Activated CD4-positive, alpha-beta T cell treated with anti-CD3 and anti-CD28 coated beads, Interleukin-2, amount 10 ng/mL, durations not matched to agents 7 days and 5 days (primary cell): ENCODE measurements around the gene PLAAT3. TPM values are rescaled to one million over a fixed set of nuclear protein-coding genes. Genes with fewer than 3 reads are reported as not detected.
A peak's percentile ranks its signal among the peaks of the same experiment; 100 is the strongest.
"Not testable (repeated sequence)": the region's sequence is repeated elsewhere in the genome, so short reads cannot be mapped to it uniquely, and the experiment has no call there.

ENCODE experiments used
- CTCF ChIA-PET: fragments of 350-600 bp; sonication (Branson Sonifier 250); formaldehyde crosslinking; loops from one replicate; lab custom pipeline; 2021; ENCODE audit warnings: antibody characterized with exemption; lab: Charles Lee
- POLR2A ChIA-PET: fragments of 350-600 bp; sonication (Branson Sonifier 250); formaldehyde crosslinking; loops from one replicate; lab custom pipeline; 2021; ENCODE audit warnings: antibody characterized with exemption; lab: Charles Lee
- DNase-seq: peaks from one replicate; pipeline ENCODE4 v3.0.0-alpha.2; 2020
- H3K27ac Mint-ChIP-seq: one replicate; pipeline ENCODE4 v1.8.0; 2021; ENCODE audit warnings: mild to moderate bottlenecking, moderate library complexity, mixed read lengths
- H3K27me3 Mint-ChIP-seq: one replicate; pipeline ENCODE4 v1.8.0; 2021; ENCODE audit warnings: mixed read lengths
- H3K36me3 Mint-ChIP-seq: one replicate; pipeline ENCODE4 v1.8.0; 2021; ENCODE audit warnings: low read depth, mixed read lengths
- H3K4me1 Mint-ChIP-seq: one replicate; pipeline ENCODE4 v1.8.0; 2021; ENCODE audit warnings: mixed read lengths
- H3K4me3 Mint-ChIP-seq: one replicate; pipeline ENCODE4 v1.8.0; 2021; ENCODE audit warnings: mild to moderate bottlenecking, moderate library complexity, mixed read lengths
- H3K9me3 Mint-ChIP-seq: one replicate; pipeline ENCODE4 v1.8.0; 2021; ENCODE audit warnings: mixed read lengths
- total RNA-seq, 2 experiments: library from RNA; stranded (reverse); gene quantifications; one replicate each; pipeline ENCODE4 v1.2.3, GENCODE V29; 2021

The PLAAT3 gene
- total RNA-seq, 2 experiments from 2014 or later, result 1.3 to 1.9 TPM

GRCh38 chr11:63621071-63621470 lies 6.8 kb upstream of the PLAAT3 start:
- H3K27me3 Mint-ChIP-seq, result no peaks in the 10 kb centered on the region
- POLR2A ChIA-PET, result no interaction called here

GRCh38 chr11:63619967-63620366 lies 5.7 kb upstream of the PLAAT3 start:
- peaks cover 8% of the 10 kb centered on the region for H3K4me1 Mint-ChIP-seq

More at GRCh38 chr11:63621071-63621470, 6.8 kb upstream of the PLAAT3 start:
- Mint-ChIP-seq H3K4me3 (no peak overlapping the region), H3K4me1 (peaks cover 8% of the 10 kb centered on the region), H3K9me3 (no peaks in the 10 kb centered on the region), H3K27ac (no peak overlapping the region), H3K36me3 (no peaks in the 10 kb centered on the region)
- CTCF ChIA-PET, result no interaction called here
- DNase-seq, result no peak

GRCh38 chr11:63617686-63618085 lies 3.5 kb upstream of the PLAAT3 start:
- H3K27me3 Mint-ChIP-seq, CTCF ChIA-PET, POLR2A ChIA-PET, H3K9me3 Mint-ChIP-seq, H3K4me3 Mint-ChIP-seq, H3K36me3 Mint-ChIP-seq, H3K27ac Mint-ChIP-seq, DNase-seq: not testable (repeated sequence)
- H3K4me1 Mint-ChIP-seq, result peaks cover 17% of the 10 kb centered on the region

More at GRCh38 chr11:63619967-63620366, 5.7 kb upstream of the PLAAT3 start:
- H3K36me3 Mint-ChIP-seq, result no peaks in the 10 kb centered on the region
- ChIA-PET CTCF (interaction anchor here (0.6 to 1.2 kb wide), 3 partner anchors 30 to 394 kb away, joined by 3 to 5 read pairs (median 4); no protein-coding TSS in a partner anchor), POLR2A (no interaction called here)
- no peak for DNase-seq
- no peaks in the 10 kb centered on the region for H3K9me3 Mint-ChIP-seq
- no peaks in the 10 kb centered on the region for H3K27me3 Mint-ChIP-seq
- no peak overlapping the region for H3K27ac Mint-ChIP-seq
- no peak overlapping the region for H3K4me3 Mint-ChIP-seq

GRCh38 chr11:63616953-63617352 lies 2.7 kb upstream of the PLAAT3 start:
- ChIA-PET POLR2A (no interaction called here), CTCF (interaction anchor here (0.6 kb wide), 1 partner anchor 96 kb away, joined by 3 read pairs; no protein-coding TSS in a partner anchor)
- Mint-ChIP-seq H3K9me3 (no peaks in the 10 kb centered on the region), H3K4me1 (peaks cover 17% of the 10 kb centered on the region), H3K27ac (no peak overlapping the region), H3K4me3 (no peak overlapping the region), H3K27me3 (peaks cover 12% of the 10 kb centered on the region), H3K36me3 (no peaks in the 10 kb centered on the region)
- no peak for DNase-seq

DNA sequence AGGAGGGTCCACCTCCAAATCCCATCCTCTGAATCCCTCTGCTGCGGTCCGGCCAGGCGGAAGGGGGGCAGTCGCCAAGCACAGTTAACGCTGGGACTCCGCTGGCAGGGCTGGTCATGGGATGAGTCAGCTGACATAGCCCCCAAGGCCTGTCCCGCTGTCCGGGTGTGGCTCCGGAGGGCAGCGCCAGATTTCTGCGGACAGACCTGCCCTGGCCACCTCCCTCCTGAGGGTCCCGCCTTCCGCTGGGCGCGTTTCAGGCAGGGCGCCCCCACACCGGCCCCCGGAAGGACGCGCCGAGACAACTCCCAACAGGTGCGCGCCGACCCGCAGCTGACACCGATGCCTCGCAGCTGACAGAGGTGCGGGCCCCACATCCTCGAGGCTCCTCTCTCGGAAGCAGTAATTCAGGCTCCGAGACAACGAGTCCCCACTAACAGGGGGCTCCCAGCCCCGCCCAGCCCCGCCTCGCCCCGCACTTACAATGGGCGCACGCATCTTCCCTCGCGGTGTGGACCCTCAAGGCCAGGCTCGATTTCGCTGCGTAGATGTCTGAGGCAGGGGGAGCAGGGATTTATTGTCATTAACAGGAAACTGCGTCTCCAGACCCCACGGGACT lies 607 bp downstream of the PLAAT3 start:
- Mint-ChIP-seq H3K27me3 (peaks cover 12% of the 10 kb centered on the region), H3K9me3 (no peaks in the 10 kb centered on the region), H3K4me3 (peak overlapping the region; percentile 75), H3K36me3 (no peaks in the 10 kb centered on the region), H3K27ac (no peak overlapping the region), H3K4me1 (peaks cover 14% of the 10 kb centered on the region)
- ChIA-PET POLR2A (no interaction called here), CTCF (no interaction called here)
- peak; percentile 32 for DNase-seq

GRCh38 chr11:63612181-63612580 lies 2.1 kb downstream of the PLAAT3 start:
- H3K9me3 Mint-ChIP-seq, result no peaks in the 10 kb centered on the region
- H3K4me1 Mint-ChIP-seq, result peaks cover 14% of the 10 kb centered on the region
- H3K4me3 Mint-ChIP-seq, result no peak overlapping the region
- no peaks in the 10 kb centered on the region for H3K36me3 Mint-ChIP-seq
- no peak overlapping the region for H3K27ac Mint-ChIP-seq
- POLR2A ChIA-PET, result no interaction called here
- DNase-seq, result no peak
- CTCF ChIA-PET, result no interaction called here
- peaks cover 12% of the 10 kb centered on the region for H3K27me3 Mint-ChIP-seq

DNA sequence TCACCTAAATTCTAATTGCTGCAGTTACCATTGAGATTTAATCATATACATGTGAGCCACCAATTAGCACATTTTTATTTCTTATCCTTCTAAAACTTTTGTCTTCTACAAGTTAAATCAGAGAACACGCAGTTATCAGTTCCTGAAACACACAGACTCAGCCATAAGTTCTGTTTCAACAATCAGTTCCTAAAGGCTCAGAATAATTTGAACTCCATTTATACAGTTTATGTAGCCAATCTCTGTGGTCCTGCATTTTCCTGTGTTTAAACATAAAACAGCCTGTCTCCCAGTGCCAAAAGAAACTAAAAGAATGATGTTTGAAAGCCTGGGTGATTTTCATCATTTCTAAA lies 2.9 kb downstream of the PLAAT3 start:
- H3K4me3 Mint-ChIP-seq, result no peak overlapping the region
- POLR2A ChIA-PET, result no interaction called here

GRCh38 chr11:63610604-63611394 lies 3.4 kb downstream of the PLAAT3 start:
- H3K27ac Mint-ChIP-seq, result no peak overlapping the region
- CTCF ChIA-PET, result no interaction called here
- no peak for DNase-seq

More for the DNA sequence above, 2.9 kb downstream of the PLAAT3 start:
- Mint-ChIP-seq H3K27me3 (peaks cover 12% of the 10 kb centered on the region), H3K36me3 (no peaks in the 10 kb centered on the region), H3K4me1 (peaks cover 14% of the 10 kb centered on the region), H3K9me3 (no peaks in the 10 kb centered on the region), H3K27ac (no peak overlapping the region)
- DNase-seq, result no peak
- CTCF ChIA-PET, result no interaction called here

GRCh38 chr11:63609971-63610580 lies 4.2 kb downstream of the PLAAT3 start:
- H3K27me3 Mint-ChIP-seq, result peaks cover 12% of the 10 kb centered on the region
- H3K27ac Mint-ChIP-seq, result no peak overlapping the region
- POLR2A ChIA-PET, result no interaction called here
- DNase-seq, result no peak
- H3K9me3 Mint-ChIP-seq, result no peaks in the 10 kb centered on the region
- no peak overlapping the region for H3K4me3 Mint-ChIP-seq
- CTCF ChIA-PET, result interaction anchor here (0.6 to 0.8 kb wide), 2 partner anchors 29 to 51 kb away, joined by 3 read pairs; no protein-coding TSS in a partner anchor
- H3K36me3 Mint-ChIP-seq, result no peaks in the 10 kb centered on the region
- peaks cover 14% of the 10 kb centered on the region for H3K4me1 Mint-ChIP-seq

More at GRCh38 chr11:63610604-63611394, 3.4 kb downstream of the PLAAT3 start:
- POLR2A ChIA-PET, result no interaction called here
- Mint-ChIP-seq H3K36me3 (no peaks in the 10 kb centered on the region), H3K4me1 (peaks cover 14% of the 10 kb centered on the region), H3K4me3 (no peak overlapping the region), H3K9me3 (no peaks in the 10 kb centered on the region), H3K27me3 (peaks cover 12% of the 10 kb centered on the region)

- Mint-ChIP-seq H3K9me3 (no peaks in the 10 kb centered on the region), H3K4me3 (no peak overlapping the region), H3K27me3 (peaks cover 12% of the 10 kb centered on the region), H3K4me1 (peaks cover 12% of the 10 kb centered on the region), H3K27ac (no peak overlapping the region), H3K36me3 (no peaks in the 10 kb centered on the region)
- POLR2A ChIA-PET, result no interaction called here
- no peak for DNase-seq
- CTCF ChIA-PET, result interaction anchor here (0.8 kb wide), 1 partner anchor 30 kb away, joined by 3 read pairs; no protein-coding TSS in a partner anchor
Observed at GRCh38 chr11:63609536-63609935, 4.7 kb downstream of the PLAAT3 start.

DNA sequence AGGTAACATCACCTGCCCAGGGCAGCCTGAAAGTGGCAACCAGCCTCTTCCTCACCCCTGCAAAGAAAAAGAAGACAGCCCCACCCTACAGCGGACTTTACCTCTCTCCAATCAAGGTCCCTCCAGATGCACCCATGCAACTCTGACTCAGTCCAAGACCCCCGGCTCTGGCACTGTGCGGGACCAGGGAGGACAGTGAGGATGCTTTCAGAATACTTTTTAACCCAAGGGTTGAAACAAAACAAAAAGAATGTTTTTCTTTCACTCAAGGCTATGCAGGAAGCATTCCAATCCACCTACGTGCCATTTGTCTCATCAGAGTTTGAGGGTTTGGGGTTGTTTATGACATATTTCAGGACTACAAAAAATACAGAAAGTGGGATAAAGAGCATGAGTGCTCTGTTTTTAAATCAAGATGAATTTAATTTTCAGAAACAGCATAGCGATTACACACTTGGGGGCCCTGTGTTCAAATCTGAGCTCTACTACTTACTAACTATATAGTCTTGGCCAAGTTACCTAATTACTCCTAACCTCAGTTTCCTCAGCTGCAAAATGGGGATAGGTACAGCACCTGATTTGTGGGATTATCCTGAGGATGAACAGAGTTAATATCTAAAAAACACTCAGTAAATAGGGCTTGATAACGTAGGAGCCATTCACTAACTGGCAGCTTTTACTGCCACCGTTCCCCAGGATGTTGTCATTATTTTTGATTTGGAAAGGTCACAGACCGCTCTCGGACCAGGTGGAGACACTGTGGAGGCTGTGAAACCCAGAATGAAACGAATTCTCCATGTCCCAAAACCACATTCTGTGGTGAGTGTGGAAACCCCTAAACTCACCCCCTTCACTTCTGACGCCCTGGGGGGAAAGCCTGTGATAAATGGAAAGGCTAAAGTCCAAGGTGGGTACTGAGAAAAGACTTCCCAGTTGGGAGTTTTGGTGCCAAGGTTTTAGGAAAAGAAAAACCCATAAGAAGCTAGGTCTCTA lies 5.6 kb downstream of the PLAAT3 start:
- Mint-ChIP-seq H3K4me1 (peaks cover 5% of the 10 kb centered on the region), H3K36me3 (no peaks in the 10 kb centered on the region)
- POLR2A ChIA-PET, result no interaction called here

GRCh38 chr11:63603180-63603518 lies 11.1 kb downstream of the PLAAT3 start:
- CTCF ChIA-PET, result interaction anchor here (0.8 kb wide), 1 partner anchor 66 kb away, joined by 3 read pairs; the partner anchor contains the start of gene PLAAT4
- POLR2A ChIA-PET, result no interaction called here
- Mint-ChIP-seq H3K9me3 (no peaks in the 10 kb centered on the region), H3K36me3 (no peaks in the 10 kb centered on the region), H3K27me3 (no peaks in the 10 kb centered on the region), H3K4me3 (no peak overlapping the region), H3K27ac (no peak overlapping the region), H3K4me1 (no peaks in the 10 kb centered on the region)
- no peak for DNase-seq

More for the DNA sequence above, 5.6 kb downstream of the PLAAT3 start:
- Mint-ChIP-seq H3K27ac (no peak overlapping the region), H3K4me3 (no peak overlapping the region), H3K27me3 (peaks cover 7% of the 10 kb centered on the region), H3K9me3 (no peaks in the 10 kb centered on the region)
- no peak for DNase-seq
- CTCF ChIA-PET, result interaction anchor here (0.6 to 0.8 kb wide), 3 partner anchors 31 to 139 kb away, joined by 3 read pairs; no protein-coding TSS in a partner anchor
